Nephron progenitor cell (in vitro differentiated cells): Measurements from ENCODE around the gene NBEA.

Experiments
- DNase-seq: peaks from one replicate; pipeline ENCODE4 v3.0.0; 2021
- H3K27ac Mint-ChIP-seq: 2 replicates; pipeline ENCODE4 v1.8.0; 2021; ENCODE audit warnings: mild to moderate bottlenecking, moderate library complexity, mixed read lengths
- H3K27me3 Mint-ChIP-seq: 2 replicates; pipeline ENCODE4 v1.8.0; 2021; ENCODE audit warnings: mild to moderate bottlenecking, low read depth, mixed read lengths; ENCODE audit not compliant: poor library complexity
- H3K36me3 Mint-ChIP-seq: 2 replicates; pipeline ENCODE4 v1.8.0; 2021; ENCODE audit warnings: low read depth, mixed read lengths
- H3K4me1 Mint-ChIP-seq: 2 replicates; pipeline ENCODE4 v1.8.0; 2021; ENCODE audit warnings: mixed read lengths
- H3K4me3 Mint-ChIP-seq: 2 replicates; pipeline ENCODE4 v1.8.0; 2021; ENCODE audit warnings: mild to moderate bottlenecking, moderate library complexity, mixed read lengths
- H3K9me3 Mint-ChIP-seq: 2 replicates; pipeline ENCODE4 v1.8.0; 2021; ENCODE audit warnings: mild to moderate bottlenecking, moderate library complexity, mixed read lengths
- CTCF ChIP-seq: fragments of 200-600 bp; sonication (generic); IDR thresholded peaks from 2 replicates; pipeline ENCODE4 v1.5.0; 2021; ENCODE audit warnings: antibody characterized with exemption

NBEA gene

GRCh38 chr13:35479038-35479492 lies 537.0 kb downstream of the NBEA start:
- Mint-ChIP-seq H3K9me3 (no peaks in the 10 kb centered on the region), H3K27ac (no peak overlapping the region), H3K36me3 (no peaks in the 10 kb centered on the region), H3K27me3 (peaks cover 78% of the 10 kb centered on the region), H3K4me1 (peaks cover 40% of the 10 kb centered on the region), H3K4me3 (no peak overlapping the region)
- DNase-seq = no peak
- no peak for TF ChIP-seq CTCF

- Mint-ChIP-seq H3K36me3 (no peaks in the 10 kb centered on the region), H3K27me3 (peaks cover 71% of the 10 kb centered on the region), H3K27ac (no peak overlapping the region), H3K4me1 (peaks cover 35% of the 10 kb centered on the region), H3K9me3 (no peaks in the 10 kb centered on the region), H3K4me3 (no peak overlapping the region)
- no peak for DNase-seq
- no peak for TF ChIP-seq CTCF
Measured at GRCh38 chr13:35479706-35480105, 537.6 kb downstream of the NBEA start.

- Mint-ChIP-seq H3K4me3 (no peak overlapping the region), H3K27ac (no peak overlapping the region), H3K36me3 (no peaks in the 10 kb centered on the region), H3K4me1 (peaks cover 29% of the 10 kb centered on the region), H3K9me3 (no peaks in the 10 kb centered on the region), H3K27me3 (peaks cover 65% of the 10 kb centered on the region)
- DNase-seq = no peak
- no peak for TF ChIP-seq CTCF
Measured at GRCh38 chr13:35480346-35480745, 538.3 kb downstream of the NBEA start.

- Mint-ChIP-seq H3K4me3 (no peak overlapping the region), H3K9me3 (no peaks in the 10 kb centered on the region), H3K4me1 (peaks cover 15% of the 10 kb centered on the region), H3K36me3 (no peaks in the 10 kb centered on the region), H3K27me3 (peaks cover 51% of the 10 kb centered on the region), H3K27ac (no peak overlapping the region)
- no peak for DNase-seq
- TF ChIP-seq CTCF = no peak
Measured at GRCh38 chr13:35481777-35482176, 539.7 kb downstream of the NBEA start.

GRCh38 chr13:35482527-35482926 lies 540.5 kb downstream of the NBEA start:
- no peak overlapping the region for H3K4me3 Mint-ChIP-seq

More at GRCh38 chr13:35482527-35482926, 540.5 kb downstream of the NBEA start:
- Mint-ChIP-seq H3K27ac (no peak overlapping the region), H3K9me3 (no peaks in the 10 kb centered on the region), H3K36me3 (no peaks in the 10 kb centered on the region), H3K27me3 (peaks cover 43% of the 10 kb centered on the region), H3K4me1 (peaks cover 9% of the 10 kb centered on the region)
- no peak for DNase-seq
- no peak for TF ChIP-seq CTCF
